ENCODE results near the gene SKAP1.

Gene SKAP1

DNA sequence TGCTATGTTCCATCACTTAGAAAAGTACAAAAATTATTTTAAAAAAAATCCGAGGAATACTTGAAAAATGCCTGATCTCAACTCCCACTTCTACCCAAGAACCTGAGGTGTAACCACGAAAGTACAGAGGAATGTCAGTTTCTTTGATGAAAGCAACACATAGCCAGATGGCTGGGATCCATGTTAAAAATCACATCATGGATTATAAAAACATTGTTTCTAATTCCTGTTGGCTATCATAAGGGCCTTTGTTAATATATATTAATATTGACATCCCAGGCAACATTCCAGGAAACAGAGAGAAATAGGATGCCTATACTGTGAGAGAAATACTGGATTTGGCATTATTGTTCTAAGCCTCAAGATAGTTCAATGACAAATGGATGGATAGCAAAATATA lies 115.3 kb downstream of the SKAP1 start:
- no peak for DNase-seq (ENCODE audit: low read depth in 1 of 2, low spot score in 1 of 2)
- in situ Hi-C loops (cut with HindIII; ENCODE audit: low pct_unique_long_range_greater_than_20kb, low sequenced_read_pairs), result no loop called here
- TF ChIP-seq JUND (IDR thresholded peaks at IDR 0.05; ENCODE audit: low read depth), result no peak

DNA sequence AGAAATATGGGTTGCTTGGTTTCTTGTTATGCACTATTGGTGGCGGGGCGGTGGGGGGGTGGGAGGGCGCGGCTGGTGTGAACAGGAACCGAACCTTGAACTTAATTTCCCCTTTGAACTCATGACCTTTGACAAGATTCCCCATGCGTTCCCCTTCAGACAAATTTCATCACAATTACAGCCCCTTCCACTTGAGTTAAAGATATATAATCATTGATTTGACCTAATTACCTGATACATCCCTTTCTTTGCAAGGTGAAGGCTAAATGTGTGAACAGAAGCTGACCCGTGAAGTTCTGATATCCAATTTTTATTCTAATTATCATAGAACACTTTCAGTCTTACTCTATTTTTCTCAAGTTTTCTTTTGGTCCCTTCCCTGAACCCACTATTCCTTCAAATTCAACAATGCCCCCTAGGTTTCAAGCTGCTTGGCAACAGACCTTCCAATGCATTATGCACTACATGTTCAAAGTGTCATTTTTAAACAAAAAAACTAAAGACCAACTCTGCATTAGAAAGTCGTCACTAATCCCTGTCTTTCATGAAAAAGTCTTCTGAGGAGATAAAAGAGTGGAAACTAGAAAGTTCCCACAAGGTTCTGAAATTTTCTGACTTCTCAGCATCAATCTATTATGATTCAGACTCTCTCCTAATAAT lies 116.8 kb downstream of the SKAP1 start:
- in situ Hi-C loops (cut with HindIII; ENCODE audit: low pct_unique_long_range_greater_than_20kb, low sequenced_read_pairs), result no loop called here
- TF ChIP-seq JUND (IDR thresholded peaks at IDR 0.05; ENCODE audit: low read depth), result no peak
- no peak for DNase-seq (ENCODE audit: low read depth in 1 of 2, low spot score in 1 of 2)

DNA sequence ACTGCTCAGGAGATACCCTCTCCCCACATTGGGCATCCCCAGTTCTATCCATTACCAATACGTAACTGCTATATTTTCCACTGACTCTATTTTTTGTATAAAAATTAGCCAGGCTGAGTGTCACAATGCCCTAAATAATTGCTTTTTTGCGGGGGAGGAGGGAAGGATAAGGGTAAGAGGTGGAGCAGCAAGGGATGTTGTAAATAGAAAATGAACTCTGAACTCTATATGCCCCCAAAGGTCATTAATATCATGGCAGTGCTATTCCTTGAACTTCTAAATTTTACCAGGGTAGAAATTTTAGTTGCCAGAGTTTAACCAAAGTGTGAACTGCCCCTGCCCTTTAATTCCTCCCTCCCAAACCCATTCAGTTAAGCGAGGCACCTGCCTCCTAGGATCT lies 118.7 kb downstream of the SKAP1 start:
- in situ Hi-C loops (cut with HindIII; ENCODE audit: low pct_unique_long_range_greater_than_20kb, low sequenced_read_pairs), result no loop called here
- no peak for DNase-seq (ENCODE audit: low read depth in 1 of 2, low spot score in 1 of 2)
- no peak for TF ChIP-seq JUND (IDR thresholded peaks at IDR 0.05; ENCODE audit: low read depth)

DNA sequence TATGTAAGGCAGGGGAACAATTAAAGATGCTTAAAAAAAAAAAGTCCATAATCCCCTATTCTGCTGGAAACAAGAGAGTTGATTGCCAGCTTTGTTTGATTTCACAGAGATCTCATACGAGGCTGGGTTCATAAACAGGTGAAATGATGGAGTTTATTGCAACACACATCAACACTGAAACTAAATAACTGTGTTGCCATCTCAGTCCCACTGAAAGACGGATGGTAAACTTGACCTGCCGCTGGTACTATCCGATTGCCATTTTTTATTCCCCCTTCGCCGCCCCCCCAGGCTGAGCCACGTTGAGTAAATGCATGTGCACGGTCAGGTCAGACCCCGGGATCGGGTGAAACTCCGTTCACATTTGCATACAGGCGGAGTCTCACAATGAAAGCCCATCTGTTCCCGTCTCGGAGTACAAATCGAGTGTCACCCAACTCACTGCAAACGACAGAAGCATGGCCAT lies 119.2 kb downstream of the SKAP1 start:
- no peak for DNase-seq (ENCODE audit: low read depth in 1 of 2, low spot score in 1 of 2)
- no peak for TF ChIP-seq JUND (IDR thresholded peaks at IDR 0.05; ENCODE audit: low read depth)
- in situ Hi-C loops (cut with HindIII; ENCODE audit: low pct_unique_long_range_greater_than_20kb, low sequenced_read_pairs), result no loop called here

DNA sequence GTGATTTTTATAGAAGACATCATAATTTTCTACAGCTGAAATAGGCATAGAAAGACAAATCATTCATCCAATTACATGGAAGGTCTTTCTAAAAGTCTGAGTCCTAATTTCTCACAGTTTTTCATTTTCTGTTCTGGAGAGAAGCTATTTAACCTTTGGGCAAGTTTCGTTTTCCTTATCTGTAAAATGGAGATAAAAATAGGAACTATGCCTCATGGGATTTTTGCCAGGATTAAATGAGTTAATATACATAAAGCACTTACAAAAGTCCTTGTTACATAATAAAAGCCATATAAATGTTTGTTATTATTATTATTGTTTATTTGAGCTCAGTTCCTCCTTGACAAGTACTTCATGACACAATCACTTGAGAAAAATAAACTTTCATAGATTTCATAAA lies 121.4 kb downstream of the SKAP1 start:
- in situ Hi-C loops (cut with HindIII; ENCODE audit: low pct_unique_long_range_greater_than_20kb, low sequenced_read_pairs), result no loop called here
- no peak for DNase-seq (ENCODE audit: low read depth in 1 of 2, low spot score in 1 of 2)
- TF ChIP-seq JUND (IDR thresholded peaks at IDR 0.05; ENCODE audit: low read depth), result no peak

DNA sequence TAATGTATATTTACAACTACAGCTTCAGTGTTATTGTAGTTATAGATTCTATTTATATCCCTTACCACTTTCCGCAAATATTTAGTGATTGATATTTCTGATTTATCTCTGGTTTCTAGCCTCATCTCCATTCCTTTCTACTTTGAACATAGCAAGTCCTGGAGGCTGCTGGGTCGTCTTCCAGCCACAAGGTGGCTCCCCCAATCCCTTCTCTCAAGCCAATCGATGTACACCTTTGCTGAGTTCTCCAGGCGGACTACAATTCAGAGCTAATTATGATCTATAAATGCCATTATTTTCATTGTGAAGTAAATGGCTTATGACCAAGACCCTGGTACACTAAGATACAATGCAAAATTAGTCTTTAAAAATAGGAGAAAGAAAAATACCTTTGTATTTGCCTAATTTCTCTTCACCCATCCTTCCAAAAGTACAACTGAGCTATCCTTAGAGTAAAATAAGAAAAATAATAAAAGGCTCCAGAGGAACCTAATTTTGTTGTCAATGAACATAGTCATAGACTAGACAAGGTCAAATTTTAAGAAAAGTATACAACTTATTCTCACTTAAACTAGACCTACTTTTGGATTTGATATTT lies 122.1 kb downstream of the SKAP1 start:
- in situ Hi-C loops (cut with HindIII; ENCODE audit: low pct_unique_long_range_greater_than_20kb, low sequenced_read_pairs), result no loop called here
- TF ChIP-seq JUND (IDR thresholded peaks at IDR 0.05; ENCODE audit: low read depth), result no peak
- peak; percentile 31 to 77 for DNase-seq (ENCODE audit: low read depth in 1 of 2, low spot score in 1 of 2)

DNA sequence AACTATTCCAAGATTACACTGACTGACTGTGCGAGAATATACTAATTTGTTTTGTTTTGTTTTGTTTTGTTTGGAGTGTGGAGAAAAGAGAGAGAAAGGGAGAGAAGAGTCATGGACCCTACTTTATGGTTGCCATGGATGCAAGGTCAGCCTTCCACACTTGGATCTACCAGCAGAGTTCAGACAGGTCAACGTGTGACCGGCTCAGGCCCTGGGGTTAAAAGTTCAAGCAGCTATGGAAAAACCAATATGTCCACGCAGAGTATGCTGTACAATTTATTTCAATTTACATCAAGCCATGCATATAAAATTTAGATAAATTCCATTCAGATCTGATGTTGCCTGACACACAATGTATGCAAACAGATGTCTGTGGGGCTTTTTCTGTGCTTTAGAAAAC lies 122.8 kb downstream of the SKAP1 start:
- TF ChIP-seq JUND (IDR thresholded peaks at IDR 0.05; ENCODE audit: low read depth), result no peak
- in situ Hi-C loops (cut with HindIII; ENCODE audit: low pct_unique_long_range_greater_than_20kb, low sequenced_read_pairs), result no loop called here
- no peak for DNase-seq (ENCODE audit: low read depth in 1 of 2, low spot score in 1 of 2)

DNA sequence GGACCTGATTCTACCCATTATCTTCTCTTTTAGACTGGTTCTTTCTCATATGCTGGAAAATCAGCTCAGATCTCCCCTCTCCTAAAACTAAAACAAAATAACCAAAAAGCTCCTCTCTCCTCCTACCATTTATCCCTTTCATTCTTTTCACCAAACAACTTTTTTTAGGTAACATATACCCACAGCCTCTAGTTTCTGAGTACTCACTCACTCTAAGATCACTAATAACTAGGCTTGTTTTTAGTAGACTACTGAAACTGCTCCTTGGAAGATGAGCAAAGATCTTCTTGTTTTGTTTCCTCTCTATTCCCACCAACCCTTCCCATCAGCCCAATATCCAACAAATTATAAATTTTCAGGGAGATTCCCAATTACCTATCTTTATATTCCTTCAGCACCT lies 129.0 kb downstream of the SKAP1 start:
- no peak for TF ChIP-seq JUND (IDR thresholded peaks at IDR 0.05; ENCODE audit: low read depth)
- in situ Hi-C loops (cut with HindIII; ENCODE audit: low pct_unique_long_range_greater_than_20kb, low sequenced_read_pairs), result no loop called here
- no peak for DNase-seq (ENCODE audit: low read depth in 1 of 2, low spot score in 1 of 2)

DNA sequence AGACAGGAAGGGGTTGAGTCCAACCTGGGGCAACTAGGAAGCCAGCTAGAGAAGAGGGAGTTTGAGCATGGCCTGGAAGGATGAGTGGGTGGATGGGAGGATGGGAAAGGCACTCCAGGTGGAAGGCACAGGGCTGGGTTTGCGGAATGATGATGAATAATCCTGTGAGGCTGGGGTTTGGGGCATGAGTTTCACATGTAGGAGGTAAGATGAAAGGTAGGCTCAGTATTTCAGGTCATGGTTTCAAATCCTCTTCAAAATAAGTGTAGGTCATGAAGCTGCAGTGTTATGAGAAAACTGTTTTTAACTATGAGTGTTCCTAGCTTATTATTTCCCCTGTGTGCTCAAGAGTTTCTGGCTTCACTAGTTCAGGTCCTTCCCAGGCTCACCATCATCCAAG lies 130.3 kb downstream of the SKAP1 start:
- in situ Hi-C loops (cut with HindIII; ENCODE audit: low pct_unique_long_range_greater_than_20kb, low sequenced_read_pairs), result no loop called here
- TF ChIP-seq JUND (IDR thresholded peaks at IDR 0.05; ENCODE audit: low read depth), result no peak
- no peak for DNase-seq (ENCODE audit: low read depth in 1 of 2, low spot score in 1 of 2)

DNA sequence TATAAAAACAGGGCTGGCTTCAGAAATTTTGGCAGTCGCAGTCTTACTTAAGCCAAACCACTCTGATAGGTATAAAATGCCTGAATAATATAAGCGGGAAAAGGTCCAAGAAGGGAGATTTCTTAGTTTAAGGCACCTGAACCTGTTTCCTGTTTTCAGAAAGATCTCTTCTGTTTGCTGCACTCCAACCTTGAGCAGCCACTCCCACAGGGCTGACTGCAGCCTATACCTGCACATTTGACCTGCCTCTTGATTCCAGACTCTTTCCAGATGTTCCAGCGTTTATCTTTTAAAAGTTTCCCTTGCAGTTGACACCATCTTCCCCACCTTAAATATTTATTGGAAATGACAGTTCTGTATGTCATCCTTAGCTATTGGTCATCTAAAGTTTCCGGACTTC lies 132.2 kb downstream of the SKAP1 start:
- DNase-seq (ENCODE audit: low read depth in 1 of 2, low spot score in 1 of 2), result no peak
- in situ Hi-C loops (cut with HindIII; ENCODE audit: low pct_unique_long_range_greater_than_20kb, low sequenced_read_pairs), result no loop called here
- TF ChIP-seq JUND (IDR thresholded peaks at IDR 0.05; ENCODE audit: low read depth), result no peak

DNA sequence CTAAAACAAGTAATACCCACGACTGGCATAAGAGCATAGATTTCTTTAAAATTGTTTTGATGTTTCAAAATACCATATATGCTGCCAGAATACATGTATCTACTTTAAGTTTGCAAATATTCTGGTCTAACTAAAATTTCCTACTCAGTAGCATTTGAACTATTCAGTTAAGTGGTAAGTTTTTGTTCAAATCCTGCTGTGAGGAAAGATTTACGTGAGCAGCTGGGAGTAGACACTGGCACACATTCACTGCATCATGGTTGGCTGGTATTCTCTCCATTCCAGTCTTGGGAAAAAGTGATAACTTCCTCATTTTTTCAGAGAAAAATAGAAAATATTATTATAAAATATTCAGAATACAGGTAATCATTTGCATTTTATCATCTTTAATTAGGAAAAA lies 133.6 kb downstream of the SKAP1 start:
- DNase-seq (ENCODE audit: low read depth in 1 of 2, low spot score in 1 of 2), result no peak
- in situ Hi-C loops (cut with HindIII; ENCODE audit: low pct_unique_long_range_greater_than_20kb, low sequenced_read_pairs), result no loop called here
- no peak for TF ChIP-seq JUND (IDR thresholded peaks at IDR 0.05; ENCODE audit: low read depth)

DNA sequence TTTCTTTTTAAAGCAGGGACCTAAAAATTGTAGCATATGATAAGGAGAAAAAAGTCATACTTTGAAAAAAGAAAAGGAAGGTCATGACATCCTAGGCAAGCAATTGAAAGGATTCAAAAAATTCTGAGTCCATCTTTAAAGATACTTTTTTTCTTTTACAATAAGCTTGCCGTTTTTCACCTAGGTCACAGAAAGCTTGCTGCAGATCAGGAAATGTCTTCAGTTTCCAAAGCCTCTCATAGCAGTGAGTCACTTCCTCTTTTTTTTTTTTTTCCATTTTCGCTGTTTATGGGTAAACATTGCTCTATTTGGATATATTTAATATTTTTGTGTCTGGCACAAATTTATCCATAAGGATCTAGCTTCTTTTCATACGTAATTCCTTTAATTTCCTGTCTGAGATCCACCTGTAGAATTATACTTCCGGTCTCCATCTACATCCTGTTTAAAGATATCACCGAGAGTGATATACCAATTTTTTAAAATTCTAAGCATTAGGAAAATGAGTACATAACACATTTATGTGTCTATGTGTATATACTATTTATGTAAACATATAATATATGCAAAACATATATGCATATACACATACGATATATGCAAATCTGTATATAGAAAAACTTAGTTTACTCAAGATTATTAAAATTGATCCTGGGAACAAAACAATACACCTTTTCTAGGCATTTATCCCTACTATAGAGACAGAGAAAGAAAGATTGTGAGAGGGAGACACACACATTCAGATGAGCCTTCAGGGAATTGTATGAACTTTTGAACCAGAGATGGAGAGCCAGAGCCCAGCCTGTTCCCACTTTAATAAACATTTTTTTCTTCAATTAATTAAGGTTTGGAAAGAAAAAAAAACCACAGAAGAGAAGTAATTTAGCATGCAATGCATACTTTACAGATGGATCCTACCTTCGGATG lies 134.4 kb downstream of the SKAP1 start:
- in situ Hi-C loops (cut with HindIII; ENCODE audit: low pct_unique_long_range_greater_than_20kb, low sequenced_read_pairs), result no loop called here
- DNase-seq (ENCODE audit: low read depth in 1 of 2, low spot score in 1 of 2), result no peak
- TF ChIP-seq JUND (IDR thresholded peaks at IDR 0.05; ENCODE audit: low read depth), result no peak

DNA sequence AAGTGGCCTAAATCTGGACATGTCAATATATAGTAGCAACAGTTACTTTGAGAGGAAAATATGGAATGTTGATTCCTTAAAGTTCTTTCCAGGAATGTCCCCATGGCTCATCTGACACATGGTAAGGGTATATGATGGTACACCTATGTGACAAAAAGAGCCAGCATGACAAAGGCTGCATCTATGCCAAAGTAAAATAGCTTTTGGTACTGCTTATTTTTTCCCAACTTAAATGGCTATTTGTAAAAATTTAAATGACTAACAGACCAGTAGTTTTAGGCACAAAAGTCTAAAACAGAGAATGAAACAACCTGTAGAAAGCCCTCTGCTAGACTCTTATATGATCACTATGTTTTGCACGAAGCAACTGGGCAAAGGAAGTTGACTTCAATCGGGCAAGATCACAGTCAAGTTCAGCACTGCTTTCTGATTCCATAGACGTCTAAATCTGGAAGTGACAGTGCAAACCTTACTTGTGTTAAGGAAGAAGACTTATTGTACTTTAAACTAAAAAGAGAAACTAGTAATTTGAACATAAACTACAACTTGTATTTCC lies 135.1 kb downstream of the SKAP1 start:
- no peak for DNase-seq (ENCODE audit: low read depth in 1 of 2, low spot score in 1 of 2)
- in situ Hi-C loops (cut with HindIII; ENCODE audit: low pct_unique_long_range_greater_than_20kb, low sequenced_read_pairs), result no loop called here
- TF ChIP-seq JUND (IDR thresholded peaks at IDR 0.05; ENCODE audit: low read depth), result no peak

All from T47D (cell line).